ENCODE data around the gene SLC13A4. TPM values are rescaled to one million over a fixed set of nuclear protein-coding genes. Genes with fewer than 3 reads are reported as not detected.
"Not testable (repeated sequence)": the region's sequence is repeated elsewhere in the genome, so short reads cannot be mapped to it uniquely, and the experiment has no call there.

SLC13A4 gene
- total RNA-seq, 1 donor from 2014 or later: not detected

- intact Hi-C loops (cut with micrococcal nuclease): no loop called here
Measured at GRCh38 chr7:135753616-135754413, 25.8 kb upstream of the SLC13A4 start.

DNA sequence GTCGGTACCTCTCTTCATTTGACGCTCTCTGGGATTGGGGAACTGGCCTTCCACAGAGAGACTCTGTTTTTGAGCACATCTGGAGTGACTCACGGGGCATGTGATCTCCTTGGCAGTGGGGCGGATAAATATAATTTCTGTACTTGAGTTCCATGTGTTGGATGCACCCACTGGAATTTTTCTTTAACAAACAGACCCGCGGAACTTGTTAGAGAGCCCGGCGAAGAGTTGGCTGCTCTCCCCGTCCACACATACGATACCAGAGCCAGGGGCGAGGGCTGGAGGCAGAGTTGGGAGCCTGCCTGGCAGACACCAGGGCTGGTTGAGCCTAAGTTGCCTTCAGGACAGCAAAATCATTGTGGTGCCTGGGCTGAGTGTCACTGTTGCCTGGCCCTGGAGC lies 20.8 kb upstream of the SLC13A4 start, which contains the start of gene FAM180A:
FAM180A (minus strand) TSS at position 44 of the 400 bp plus-strand sequence. CDS start 233 bp downstream, outside the sequence.
- intact Hi-C loops (cut with micrococcal nuclease): no loop called here

DNA sequence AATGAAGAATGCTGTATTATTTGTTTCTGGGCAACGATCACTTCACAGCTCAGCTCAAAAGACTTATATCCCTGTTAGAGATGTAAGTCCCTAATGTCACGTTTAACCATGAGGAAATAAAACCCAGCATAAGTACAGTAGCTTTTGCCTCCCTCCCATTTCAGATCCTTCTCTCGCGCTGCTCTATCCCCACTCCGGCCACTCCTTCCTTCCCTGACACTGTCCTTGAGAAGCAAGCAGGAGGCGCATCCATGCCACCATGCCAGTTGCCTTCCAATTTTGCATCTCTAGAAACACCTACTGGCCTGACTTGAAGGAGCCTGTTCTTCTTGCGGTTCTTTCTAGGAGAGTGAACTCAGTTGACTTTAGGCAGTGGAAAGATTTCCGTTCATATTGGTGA lies 19.4 kb upstream of the SLC13A4 start:
- intact Hi-C loops (cut with micrococcal nuclease): no loop called here

DNA sequence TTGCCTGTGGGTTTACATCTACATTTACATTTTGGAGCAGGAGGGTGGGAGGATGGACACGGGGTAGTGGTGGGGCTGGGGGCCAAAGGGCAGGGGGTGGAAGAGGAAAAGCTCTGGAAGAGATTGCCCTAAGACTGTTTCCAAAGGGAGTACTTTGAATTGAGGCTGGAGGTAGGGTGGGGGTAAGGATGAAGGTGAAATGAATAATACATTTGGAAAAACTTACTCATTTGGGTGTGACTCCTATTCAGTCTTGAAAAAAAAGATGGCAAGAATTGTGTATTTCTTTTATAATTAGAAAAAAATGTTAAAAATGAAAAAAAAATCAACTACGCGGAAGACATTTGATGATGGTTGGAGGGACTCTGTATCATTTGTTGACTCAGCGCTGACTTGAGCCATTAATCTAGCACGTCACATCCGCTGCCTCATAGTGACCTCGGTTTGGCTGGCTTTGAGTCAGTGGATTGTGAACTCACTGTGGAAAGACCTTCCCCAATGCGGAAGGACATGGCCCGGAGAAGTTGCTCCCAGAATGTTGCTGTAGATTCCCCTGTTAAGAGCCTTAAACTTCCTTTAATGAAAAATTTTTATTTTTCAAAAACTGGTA lies 17.8 kb upstream of the SLC13A4 start:
- intact Hi-C loops (cut with micrococcal nuclease): no loop called here

DNA sequence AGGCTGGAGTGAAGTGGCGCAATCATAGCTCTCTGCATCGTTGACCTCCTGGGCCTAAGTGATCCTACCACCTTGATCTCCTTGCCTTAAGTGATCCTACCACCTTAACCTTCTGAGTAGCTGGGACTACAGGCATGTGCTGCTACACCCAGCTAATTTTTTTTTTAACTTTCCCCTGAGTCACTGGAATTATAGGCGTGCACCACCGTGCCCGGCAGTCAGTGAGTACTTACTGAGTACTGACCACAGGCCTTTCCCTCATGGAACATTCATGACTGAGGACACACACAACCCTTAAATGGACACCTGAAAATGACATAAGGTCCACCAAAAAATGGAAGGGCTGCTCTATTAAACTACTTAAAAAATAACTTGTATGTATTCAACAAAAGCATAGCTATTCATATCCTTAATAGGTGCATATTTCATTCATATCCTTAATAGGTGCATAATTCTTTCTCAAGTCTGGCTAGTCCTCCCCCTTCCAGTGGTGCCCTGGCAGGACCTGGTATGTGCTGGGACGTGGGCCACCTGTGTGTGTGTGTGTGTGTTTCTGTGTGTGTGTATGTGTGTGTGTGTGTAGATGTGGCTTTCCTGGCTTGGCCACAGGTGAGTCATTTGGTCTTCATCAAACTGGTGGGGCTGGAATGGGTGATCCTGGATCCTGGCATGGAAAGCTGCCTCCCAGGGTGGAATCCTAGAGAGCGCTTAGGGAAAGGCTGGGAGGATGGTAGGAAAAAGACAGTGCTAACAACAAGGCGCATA lies 17.1 kb upstream of the SLC13A4 start:
- intact Hi-C loops (cut with micrococcal nuclease): no loop called here

DNA sequence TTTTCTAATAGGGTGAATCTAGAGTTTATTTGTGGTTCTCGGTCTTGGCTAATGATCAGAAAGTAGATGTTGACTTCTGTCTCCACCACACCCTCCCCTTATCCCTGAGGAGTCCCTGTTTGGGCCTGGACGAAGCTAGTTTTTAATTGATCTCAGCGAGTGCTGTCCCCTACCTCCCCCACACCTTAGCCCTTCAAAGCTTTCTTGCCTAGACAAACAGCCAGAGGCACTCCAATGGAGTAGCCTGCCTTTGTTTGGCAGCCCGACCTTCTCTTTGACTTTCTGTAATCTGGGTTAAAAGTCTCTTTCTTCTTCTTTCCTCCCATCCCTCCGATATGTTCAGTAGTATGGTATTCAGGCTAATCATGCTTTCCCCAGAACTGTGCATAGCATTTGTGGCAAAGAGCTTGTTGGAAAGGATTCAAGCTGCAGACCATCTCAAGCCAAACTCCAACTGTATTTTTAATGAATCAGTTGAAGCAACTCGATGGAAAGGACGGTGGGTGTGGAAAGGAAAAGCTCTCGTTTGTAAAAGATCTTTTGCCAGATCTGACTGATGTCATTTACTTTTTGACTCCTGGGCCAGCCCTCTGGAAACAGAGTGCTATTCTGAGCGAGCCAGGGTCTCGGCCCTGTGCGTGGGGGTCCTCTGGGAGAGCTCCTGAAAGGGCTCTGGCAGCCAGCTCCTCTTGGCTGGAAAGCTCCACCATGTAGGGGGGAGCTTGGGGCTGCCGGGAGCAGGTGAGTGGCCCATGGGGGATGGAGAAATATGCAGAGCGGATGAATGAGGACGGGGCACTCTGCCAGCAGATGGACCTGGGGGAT lies 16.1 kb upstream of the SLC13A4 start:
- intact Hi-C loops (cut with micrococcal nuclease): no loop called here

- intact Hi-C loops (cut with micrococcal nuclease): no loop called here
Measured at GRCh38 chr7:135742371-135742770, 14.4 kb upstream of the SLC13A4 start.

GRCh38 chr7:135741905-135742304 lies 13.9 kb upstream of the SLC13A4 start:
- intact Hi-C loops (cut with micrococcal nuclease): no loop called here

DNA sequence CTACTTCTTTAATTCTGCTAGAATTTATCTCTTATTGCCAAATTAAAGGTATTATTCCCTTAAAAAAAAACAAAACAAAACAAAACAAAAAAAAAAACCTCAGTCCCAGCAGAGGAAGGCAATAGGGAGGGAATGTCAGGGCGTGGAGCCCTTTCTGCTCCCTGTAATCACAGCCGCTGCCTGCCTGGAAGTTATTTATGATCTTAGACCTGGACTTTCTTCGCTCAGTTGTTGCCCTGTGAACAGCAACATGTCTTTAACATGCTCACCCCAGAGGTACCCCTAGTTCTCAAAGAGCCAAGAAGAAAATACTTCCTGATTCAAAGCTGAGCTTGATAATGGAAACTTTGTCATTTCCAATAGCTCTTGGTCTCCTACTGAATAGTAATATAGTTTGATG lies 12.9 kb upstream of the SLC13A4 start:
- intact Hi-C loops (cut with micrococcal nuclease): no loop called here

DNA sequence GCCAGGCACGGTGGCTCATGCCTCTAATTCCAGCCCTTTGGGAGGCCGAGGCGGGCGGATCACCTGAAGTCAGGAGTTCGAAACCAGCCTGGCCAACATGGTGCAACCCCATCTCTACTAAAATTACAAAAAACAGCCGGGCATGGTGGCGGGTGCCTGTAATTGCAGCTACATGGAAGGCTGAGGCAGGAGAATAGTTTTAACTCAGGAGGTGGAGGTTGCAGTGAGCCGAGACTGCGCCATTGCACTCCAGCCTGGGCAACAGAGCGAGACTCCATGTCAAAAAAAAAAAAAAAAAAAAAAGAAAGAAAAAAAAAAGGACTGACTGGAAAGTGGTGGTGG lies 9.3 kb upstream of the SLC13A4 start:
- intact Hi-C loops (cut with micrococcal nuclease): not testable (repeated sequence)

DNA sequence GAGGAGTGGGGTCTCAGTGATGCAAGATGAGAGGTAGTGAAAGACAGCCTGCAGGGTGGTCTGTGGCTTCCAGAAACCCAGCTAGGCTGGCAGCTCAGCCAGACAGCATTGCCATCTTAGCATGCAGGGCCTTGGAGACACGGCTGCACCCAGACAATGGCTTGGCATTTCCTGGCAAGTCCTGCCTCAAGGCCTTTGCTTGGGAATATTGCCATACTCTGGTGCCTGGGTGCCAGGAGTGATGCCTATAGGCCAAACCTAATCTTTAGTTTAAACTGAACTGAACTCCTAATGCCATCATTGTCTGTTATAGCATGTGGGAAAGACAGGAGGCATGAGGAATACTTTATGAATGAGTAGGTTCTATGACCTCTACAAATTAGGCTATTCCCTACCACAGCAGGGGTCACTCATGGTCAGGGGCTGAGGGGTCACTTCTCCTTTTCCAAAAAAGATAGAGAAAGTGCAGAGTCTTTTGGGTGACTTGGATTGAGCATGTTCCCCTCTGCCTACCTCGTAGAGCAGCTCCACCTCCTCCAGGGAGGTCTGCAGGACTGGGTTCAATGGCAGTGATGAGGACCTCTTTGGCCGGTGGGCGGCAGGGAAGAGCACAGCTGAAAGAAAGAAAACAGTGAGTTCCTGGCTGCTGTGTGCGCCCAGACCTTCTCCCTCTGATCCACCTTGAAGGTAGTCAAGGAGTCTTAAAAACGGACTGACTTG lies 8.8 kb upstream of the SLC13A4 start:
- intact Hi-C loops (cut with micrococcal nuclease): no loop called here

- intact Hi-C loops (cut with micrococcal nuclease): no loop called here
Measured at GRCh38 chr7:135734343-135734689, 6.3 kb upstream of the SLC13A4 start.

GRCh38 chr7:135733603-135734342 lies 5.8 kb upstream of the SLC13A4 start:
- intact Hi-C loops (cut with micrococcal nuclease): no loop called here

DNA sequence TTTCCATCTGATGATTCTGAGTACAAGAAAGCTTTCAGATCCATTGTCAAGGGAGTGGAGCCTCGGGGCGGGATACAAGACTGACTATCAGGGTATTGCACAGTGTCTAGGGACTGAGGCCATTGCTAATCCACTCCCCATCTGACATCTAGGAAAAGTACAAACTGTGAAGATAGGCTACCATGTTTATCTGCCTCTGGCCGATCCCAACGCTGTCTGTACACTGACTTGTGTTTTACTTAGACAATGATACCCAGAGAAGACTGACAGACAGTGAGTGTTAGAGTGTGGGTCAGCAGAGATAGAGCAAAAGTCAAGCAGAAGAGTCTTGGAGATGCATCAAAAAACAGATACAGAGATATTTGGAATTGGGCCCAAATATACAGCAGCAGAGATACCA lies 3.1 kb upstream of the SLC13A4 start:
- intact Hi-C loops (cut with micrococcal nuclease): no loop called here

GRCh38 chr7:135729230-135729629 lies 1.2 kb upstream of the SLC13A4 start:
- intact Hi-C loops (cut with micrococcal nuclease): no loop called here

DNA sequence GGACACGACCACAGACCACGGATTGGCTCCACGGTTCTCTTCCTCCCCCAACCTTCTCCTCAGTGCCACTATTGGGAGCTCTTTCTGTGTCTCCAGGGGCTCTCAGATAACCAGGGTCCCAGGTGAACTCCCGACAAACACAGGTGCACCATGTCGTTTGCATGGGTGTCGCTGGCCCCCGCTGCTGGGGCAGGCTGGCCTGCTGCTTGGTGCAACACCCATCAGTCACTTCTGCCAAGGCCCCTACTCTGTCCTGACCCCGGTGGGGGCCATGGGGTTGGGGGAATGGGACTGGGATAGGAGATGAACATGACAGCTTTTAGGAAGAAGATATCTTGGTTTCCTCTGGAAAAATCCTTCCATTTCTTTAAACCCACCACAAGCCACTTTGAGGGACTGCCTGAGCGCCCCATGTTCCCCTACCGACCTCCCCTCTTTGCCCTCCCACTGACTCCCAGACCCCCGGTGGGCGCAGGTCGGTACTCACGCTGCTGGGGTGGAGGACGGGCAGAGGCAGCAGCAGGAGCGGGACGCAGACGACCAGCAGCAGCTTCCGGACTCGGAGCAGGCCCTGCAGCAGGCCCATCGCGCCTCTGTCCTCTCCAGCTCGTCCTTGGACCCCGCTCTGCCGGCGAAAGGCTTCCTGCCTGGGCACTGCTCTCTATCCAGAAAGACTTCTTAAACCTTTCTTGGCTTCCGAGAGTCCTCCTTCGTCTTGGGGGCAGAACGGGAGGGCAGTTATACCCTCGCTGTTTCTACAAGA lies 894 bp downstream of the SLC13A4 start:
- intact Hi-C loops (cut with micrococcal nuclease): no loop called here

GRCh38 chr7:135726276-135726788 lies 1.7 kb downstream of the SLC13A4 start:
- intact Hi-C loops (cut with micrococcal nuclease): no loop called here

GRCh38 chr7:135723411-135723810 lies 4.6 kb downstream of the SLC13A4 start:
- intact Hi-C loops (cut with micrococcal nuclease): no loop called here

DNA sequence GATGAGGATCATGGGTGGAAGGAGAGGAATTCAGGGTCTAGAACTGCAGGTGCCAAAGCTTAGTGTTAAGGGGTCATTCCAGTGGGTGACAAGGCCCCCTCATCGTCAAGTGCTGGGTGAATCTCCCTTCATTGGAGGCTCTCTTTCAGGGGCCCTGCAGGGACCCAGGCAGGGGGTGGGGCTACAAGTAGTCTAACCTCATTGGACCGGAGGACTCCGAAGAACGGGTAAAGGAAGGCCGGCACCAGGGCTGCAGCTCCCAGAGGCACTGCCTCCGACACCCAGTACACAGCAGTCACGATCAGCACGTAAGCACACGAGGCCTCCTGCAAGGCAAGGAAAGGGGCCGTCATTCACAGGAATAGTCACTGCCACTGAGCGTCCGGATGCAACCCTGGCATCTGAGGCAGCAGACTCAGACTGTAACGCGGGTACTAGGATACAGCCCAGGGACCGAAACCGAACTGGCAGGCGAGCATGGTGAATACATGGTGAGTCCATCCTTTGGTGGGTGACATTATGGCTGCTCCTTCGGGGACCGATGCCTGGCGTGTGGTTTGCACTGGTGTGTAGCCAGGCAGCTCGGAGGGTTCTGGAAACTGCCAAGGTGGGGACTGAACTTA lies 6.7 kb downstream of the SLC13A4 start:
- intact Hi-C loops (cut with micrococcal nuclease): no loop called here

Measured in T-helper 2 cell treated with Interferon-gamma antibody and Interleukin-4, amounts not matched to agents 100 ng/mL and 5 ng/mL, for 36 hours (primary cell).